ENCODE data around the gene HBG2.

DNA sequence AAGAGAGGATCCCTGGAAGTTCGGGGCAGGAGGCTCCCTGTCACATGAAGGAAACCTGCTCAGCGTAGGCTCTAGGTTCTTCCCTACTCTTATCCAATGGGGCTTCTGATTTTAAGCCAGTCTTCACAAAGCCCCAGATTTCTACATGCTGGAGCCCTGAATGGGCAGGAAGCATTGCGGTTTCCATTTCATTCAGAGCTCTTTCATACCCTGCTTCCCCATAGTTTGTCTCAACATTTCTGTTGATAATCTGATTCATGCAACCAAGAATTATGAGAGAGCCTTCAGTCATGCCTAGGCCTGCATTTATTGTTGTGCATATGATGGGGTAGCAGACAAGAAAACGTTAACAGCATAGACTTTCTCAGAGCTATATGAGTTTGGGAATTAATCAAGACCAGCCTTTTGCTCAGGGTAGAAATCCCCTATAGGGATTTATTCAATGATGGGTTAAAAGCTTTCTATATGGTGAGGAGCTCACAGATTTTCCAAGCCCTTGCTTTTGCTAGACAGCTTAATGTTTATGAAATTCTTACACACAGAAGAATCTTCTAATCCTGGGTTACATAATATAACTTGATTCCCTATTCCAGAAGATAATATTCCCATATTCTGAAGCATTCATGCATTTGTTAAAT, 31.2 kb upstream of the HBG2 start:
- TF ChIP-seq USF1 (IDR thresholded peaks at IDR 0.05; ENCODE audit: borderline replicate concordance, extremely low read length, insufficient read depth, low read depth, low read length) (no peak), GABPA (IDR thresholded peaks at IDR 0.05; ENCODE audit: low read depth) (no peak), JUNB (IDR thresholded peaks at IDR 0.05) (no peak), RBBP5 (conservative IDR thresholded peaks at IDR 0.05) (no peak), RCOR1 (conservative IDR thresholded peaks at IDR 0.05; ENCODE audit: low read depth, low read length) (no peak)
- TF ChIP-seq, protein P1, sequence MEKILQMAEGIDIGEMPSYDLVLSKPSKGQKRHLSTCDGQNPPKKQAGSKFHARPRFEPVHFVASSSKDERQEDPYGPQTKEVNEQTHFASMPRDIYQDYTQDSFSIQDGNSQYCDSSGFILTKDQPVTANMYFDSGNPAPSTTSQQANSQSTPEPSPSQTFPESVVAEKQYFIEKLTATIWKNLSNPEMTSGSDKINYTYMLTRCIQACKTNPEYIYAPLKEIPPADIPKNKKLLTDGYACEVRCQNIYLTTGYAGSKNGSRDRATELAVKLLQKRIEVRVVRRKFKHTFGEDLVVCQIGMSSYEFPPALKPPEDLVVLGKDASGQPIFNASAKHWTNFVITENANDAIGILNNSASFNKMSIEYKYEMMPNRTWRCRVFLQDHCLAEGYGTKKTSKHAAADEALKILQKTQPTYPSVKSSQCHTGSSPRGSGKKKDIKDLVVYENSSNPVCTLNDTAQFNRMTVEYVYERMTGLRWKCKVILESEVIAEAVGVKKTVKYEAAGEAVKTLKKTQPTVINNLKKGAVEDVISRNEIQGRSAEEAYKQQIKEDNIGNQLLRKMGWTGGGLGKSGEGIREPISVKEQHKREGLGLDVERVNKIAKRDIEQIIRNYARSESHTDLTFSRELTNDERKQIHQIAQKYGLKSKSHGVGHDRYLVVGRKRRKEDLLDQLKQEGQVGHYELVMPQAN (conservative IDR thresholded peaks at IDR 0.05), result no peak
- TF ChIP-seq, protein P2, sequence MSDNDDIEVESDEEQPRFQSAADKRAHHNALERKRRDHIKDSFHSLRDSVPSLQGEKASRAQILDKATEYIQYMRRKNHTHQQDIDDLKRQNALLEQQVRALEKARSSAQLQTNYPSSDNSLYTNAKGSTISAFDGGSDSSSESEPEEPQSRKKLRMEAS (IDR thresholded peaks at IDR 0.05; ENCODE audit: low read depth, low read length), result no peak
- TF ChIP-seq, protein P3, sequence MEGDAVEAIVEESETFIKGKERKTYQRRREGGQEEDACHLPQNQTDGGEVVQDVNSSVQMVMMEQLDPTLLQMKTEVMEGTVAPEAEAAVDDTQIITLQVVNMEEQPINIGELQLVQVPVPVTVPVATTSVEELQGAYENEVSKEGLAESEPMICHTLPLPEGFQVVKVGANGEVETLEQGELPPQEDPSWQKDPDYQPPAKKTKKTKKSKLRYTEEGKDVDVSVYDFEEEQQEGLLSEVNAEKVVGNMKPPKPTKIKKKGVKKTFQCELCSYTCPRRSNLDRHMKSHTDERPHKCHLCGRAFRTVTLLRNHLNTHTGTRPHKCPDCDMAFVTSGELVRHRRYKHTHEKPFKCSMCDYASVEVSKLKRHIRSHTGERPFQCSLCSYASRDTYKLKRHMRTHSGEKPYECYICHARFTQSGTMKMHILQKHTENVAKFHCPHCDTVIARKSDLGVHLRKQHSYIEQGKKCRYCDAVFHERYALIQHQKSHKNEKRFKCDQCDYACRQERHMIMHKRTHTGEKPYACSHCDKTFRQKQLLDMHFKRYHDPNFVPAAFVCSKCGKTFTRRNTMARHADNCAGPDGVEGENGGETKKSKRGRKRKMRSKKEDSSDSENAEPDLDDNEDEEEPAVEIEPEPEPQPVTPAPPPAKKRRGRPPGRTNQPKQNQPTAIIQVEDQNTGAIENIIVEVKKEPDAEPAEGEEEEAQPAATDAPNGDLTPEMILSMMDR (IDR thresholded peaks at IDR 0.05 in 2 of 3, conservative IDR thresholded peaks at IDR 0.05 in 1 of 3; ENCODE audit: control insufficient read depth in 2 of 3, extremely low read depth in 1 of 3, insufficient read depth in 1 of 3, low read depth in 3 of 3, low read length in 3 of 3), result no peak
- TF ChIP-seq, protein P4, sequence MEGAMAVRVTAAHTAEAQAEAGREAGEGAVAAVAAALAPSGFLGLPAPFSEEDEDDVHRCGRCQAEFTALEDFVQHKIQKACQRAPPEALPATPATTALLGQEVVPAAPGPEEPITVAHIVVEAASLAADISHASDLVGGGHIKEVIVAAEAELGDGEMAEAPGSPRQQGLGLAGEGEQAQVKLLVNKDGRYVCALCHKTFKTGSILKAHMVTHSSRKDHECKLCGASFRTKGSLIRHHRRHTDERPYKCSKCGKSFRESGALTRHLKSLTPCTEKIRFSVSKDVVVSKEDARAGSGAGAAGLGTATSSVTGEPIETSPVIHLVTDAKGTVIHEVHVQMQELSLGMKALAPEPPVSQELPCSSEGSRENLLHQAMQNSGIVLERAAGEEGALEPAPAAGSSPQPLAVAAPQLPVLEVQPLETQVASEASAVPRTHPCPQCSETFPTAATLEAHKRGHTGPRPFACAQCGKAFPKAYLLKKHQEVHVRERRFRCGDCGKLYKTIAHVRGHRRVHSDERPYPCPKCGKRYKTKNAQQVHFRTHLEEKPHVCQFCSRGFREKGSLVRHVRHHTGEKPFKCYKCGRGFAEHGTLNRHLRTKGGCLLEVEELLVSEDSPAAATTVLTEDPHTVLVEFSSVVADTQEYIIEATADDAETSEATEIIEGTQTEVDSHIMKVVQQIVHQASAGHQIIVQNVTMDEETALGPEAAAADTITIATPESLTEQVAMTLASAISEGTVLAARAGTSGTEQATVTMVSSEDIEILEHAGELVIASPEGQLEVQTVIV (IDR thresholded peaks at IDR 0.05; ENCODE audit: borderline replicate concordance, partially characterized antibody), result no peak
- TF ChIP-seq, protein P5, sequence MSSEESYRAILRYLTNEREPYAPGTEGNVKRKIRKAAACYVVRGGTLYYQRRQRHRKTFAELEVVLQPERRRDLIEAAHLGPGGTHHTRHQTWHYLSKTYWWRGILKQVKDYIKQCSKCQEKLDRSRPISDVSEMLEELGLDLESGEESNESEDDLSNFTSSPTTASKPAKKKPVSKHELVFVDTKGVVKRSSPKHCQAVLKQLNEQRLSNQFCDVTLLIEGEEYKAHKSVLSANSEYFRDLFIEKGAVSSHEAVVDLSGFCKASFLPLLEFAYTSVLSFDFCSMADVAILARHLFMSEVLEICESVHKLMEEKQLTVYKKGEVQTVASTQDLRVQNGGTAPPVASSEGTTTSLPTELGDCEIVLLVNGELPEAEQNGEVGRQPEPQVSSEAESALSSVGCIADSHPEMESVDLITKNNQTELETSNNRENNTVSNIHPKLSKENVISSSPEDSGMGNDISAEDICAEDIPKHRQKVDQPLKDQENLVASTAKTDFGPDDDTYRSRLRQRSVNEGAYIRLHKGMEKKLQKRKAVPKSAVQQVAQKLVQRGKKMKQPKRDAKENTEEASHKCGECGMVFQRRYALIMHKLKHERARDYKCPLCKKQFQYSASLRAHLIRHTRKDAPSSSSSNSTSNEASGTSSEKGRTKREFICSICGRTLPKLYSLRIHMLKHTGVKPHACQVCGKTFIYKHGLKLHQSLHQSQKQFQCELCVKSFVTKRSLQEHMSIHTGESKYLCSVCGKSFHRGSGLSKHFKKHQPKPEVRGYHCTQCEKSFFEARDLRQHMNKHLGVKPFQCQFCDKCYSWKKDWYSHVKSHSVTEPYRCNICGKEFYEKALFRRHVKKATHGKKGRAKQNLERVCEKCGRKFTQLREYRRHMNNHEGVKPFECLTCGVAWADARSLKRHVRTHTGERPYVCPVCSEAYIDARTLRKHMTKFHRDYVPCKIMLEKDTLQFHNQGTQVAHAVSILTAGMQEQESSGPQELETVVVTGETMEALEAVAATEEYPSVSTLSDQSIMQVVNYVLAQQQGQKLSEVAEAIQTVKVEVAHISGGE (CRISPR knock-in tag; IDR thresholded peaks at IDR 0.05), result no peak

Measured in GM12878 (cell line).